ENCODE data around the gene MOB3B.
A peak's percentile ranks its signal among the peaks of the same experiment; 100 is the strongest.

The MOB3B gene

GRCh38 chr9:27474305-27474704, 55.3 kb downstream of the MOB3B start (continued):
- TF ChIP-seq ZNF157 (tag by site-specific recombination; IDR thresholded peaks at IDR 0.05): no peak
- no peak for TF ChIP-seq ZNF433 (tag by site-specific recombination; IDR thresholded peaks at IDR 0.05; ENCODE audit: low read depth)
- TF ChIP-seq ZXDB (tag by site-specific recombination; IDR thresholded peaks at IDR 0.05): no peak

DNA sequence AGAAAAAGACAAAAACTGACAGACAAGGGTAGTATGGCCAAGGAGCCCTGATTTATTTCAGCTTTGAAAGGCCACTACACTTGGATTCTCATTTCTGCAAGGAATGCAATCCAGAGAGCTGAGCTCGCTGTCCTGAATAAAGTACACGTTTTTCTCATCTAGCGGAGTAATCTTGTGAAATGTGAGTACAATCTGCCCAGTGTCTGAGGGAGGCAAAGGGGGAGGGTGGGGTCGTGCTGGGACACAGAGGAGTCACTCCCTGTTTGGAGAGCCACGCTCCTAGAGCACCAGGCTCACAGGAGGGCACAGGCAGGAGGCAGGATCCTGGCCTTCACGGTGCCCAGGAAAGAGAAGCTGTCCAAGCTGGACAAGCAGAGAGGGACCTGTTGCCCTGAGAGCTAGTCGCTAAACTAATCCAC, 56.5 kb downstream of the MOB3B start:
- CTCF ChIA-PET: interaction anchor here (0.6 to 1.3 kb wide), 2 partner anchors 29 to 52 kb away, joined by 3 to 4 read pairs; no protein-coding TSS in a partner anchor
- TF ChIP-seq ZSCAN16 (tag by site-specific recombination; IDR thresholded peaks at IDR 0.05): peak; percentile 70
- TF ChIP-seq BCL6B (tag by site-specific recombination; IDR thresholded peaks at IDR 0.05): no peak
- no peak for TF ChIP-seq ZNF324 (tag by site-specific recombination; IDR thresholded peaks at IDR 0.05)
- 0 out of 2 replicates have a peak, but pooled peaks have one; percentile 32 for TF ChIP-seq WT1 (tag by site-specific recombination; IDR thresholded peaks at IDR 0.05)
- no peak for TF ChIP-seq ZBTB26 (tag by site-specific recombination; optimal IDR thresholded peaks at IDR 0.05)
- TF ChIP-seq ZNF132 (tag by site-specific recombination; IDR thresholded peaks at IDR 0.05; ENCODE audit: borderline replicate concordance): no peak
- TF ChIP-seq FEZF1 (tag by site-specific recombination; IDR thresholded peaks at IDR 0.05): no peak
- TF ChIP-seq ZNF423 (tag by site-specific recombination; IDR thresholded peaks at IDR 0.05): no peak
- peak; percentile 76 for TF ChIP-seq SCRT2 (tag by site-specific recombination; IDR thresholded peaks at IDR 0.05)
- no peak for TF ChIP-seq ZNF362 (tag by site-specific recombination; IDR thresholded peaks at IDR 0.05)
- TF ChIP-seq ZNF830 (tag by site-specific recombination; IDR thresholded peaks at IDR 0.05; ENCODE audit: low read depth): no peak
- peak; percentile 49 for TF ChIP-seq ZIC2 (tag by site-specific recombination; IDR thresholded peaks at IDR 0.05)
- no peak for TF ChIP-seq SP3 (tag by site-specific recombination; IDR thresholded peaks at IDR 0.05)
- 0 out of 2 replicates have a peak, but pooled peaks have one; percentile 12 for TF ChIP-seq GLIS2 (tag by site-specific recombination; IDR thresholded peaks at IDR 0.05)
- no peak for TF ChIP-seq ZNF404 (tag by site-specific recombination; IDR thresholded peaks at IDR 0.05)
- TF ChIP-seq ZNF571 (tag by site-specific recombination; IDR thresholded peaks at IDR 0.05): no peak
- TF ChIP-seq ZEB2 (tag by site-specific recombination; IDR thresholded peaks at IDR 0.05): no peak
- TF ChIP-seq ZNF354C (tag by site-specific recombination; IDR thresholded peaks at IDR 0.05; ENCODE audit: borderline replicate concordance, low read depth): no peak
- TF ChIP-seq ZSCAN23 (tag by site-specific recombination; IDR thresholded peaks at IDR 0.05): no peak
- TF ChIP-seq ZFHX2 (tag by site-specific recombination; conservative IDR thresholded peaks at IDR 0.05): no peak
- TF ChIP-seq MEIS1 (CRISPR knock-in tag; IDR thresholded peaks at IDR 0.05; ENCODE audit: borderline replicate concordance): no peak
- TF ChIP-seq SETDB1 (IDR thresholded peaks at IDR 0.05; ENCODE audit: insufficient read length, low read length): no peak
- no peak for TF ChIP-seq ZNF629 (tag by site-specific recombination; IDR thresholded peaks at IDR 0.05)
- TF ChIP-seq ZNF837 (tag by site-specific recombination; IDR thresholded peaks at IDR 0.05): no peak
- TF ChIP-seq ZFP69B (tag by site-specific recombination; IDR thresholded peaks at IDR 0.05): no peak
- no peak for TF ChIP-seq ZNF544 (tag by site-specific recombination; IDR thresholded peaks at IDR 0.05)
- no peak for TF ChIP-seq ZNF211 (tag by site-specific recombination; IDR thresholded peaks at IDR 0.05; ENCODE audit: low read depth)
- no peak for TF ChIP-seq ZNF561 (tag by site-specific recombination; IDR thresholded peaks at IDR 0.05; ENCODE audit: borderline replicate concordance)
- peak; percentile 61 for TF ChIP-seq GLIS1 (tag by site-specific recombination; IDR thresholded peaks at IDR 0.05)
- TF ChIP-seq ZNF155 (tag by site-specific recombination; IDR thresholded peaks at IDR 0.05): no peak
- TF ChIP-seq, protein P1, sequence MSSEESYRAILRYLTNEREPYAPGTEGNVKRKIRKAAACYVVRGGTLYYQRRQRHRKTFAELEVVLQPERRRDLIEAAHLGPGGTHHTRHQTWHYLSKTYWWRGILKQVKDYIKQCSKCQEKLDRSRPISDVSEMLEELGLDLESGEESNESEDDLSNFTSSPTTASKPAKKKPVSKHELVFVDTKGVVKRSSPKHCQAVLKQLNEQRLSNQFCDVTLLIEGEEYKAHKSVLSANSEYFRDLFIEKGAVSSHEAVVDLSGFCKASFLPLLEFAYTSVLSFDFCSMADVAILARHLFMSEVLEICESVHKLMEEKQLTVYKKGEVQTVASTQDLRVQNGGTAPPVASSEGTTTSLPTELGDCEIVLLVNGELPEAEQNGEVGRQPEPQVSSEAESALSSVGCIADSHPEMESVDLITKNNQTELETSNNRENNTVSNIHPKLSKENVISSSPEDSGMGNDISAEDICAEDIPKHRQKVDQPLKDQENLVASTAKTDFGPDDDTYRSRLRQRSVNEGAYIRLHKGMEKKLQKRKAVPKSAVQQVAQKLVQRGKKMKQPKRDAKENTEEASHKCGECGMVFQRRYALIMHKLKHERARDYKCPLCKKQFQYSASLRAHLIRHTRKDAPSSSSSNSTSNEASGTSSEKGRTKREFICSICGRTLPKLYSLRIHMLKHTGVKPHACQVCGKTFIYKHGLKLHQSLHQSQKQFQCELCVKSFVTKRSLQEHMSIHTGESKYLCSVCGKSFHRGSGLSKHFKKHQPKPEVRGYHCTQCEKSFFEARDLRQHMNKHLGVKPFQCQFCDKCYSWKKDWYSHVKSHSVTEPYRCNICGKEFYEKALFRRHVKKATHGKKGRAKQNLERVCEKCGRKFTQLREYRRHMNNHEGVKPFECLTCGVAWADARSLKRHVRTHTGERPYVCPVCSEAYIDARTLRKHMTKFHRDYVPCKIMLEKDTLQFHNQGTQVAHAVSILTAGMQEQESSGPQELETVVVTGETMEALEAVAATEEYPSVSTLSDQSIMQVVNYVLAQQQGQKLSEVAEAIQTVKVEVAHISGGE (tag by site-specific recombination; conservative IDR thresholded peaks at IDR 0.05; ENCODE audit: low read depth): no peak

More for the DNA sequence above, 56.5 kb downstream of the MOB3B start:
- H3K9me3 ChIP-seq (ENCODE audit: control insufficient read depth, insufficient read depth, low read depth, low read length): no peaks in the 10 kb centered on the region
- peaks cover 9% of the 10 kb centered on the region for H3K4me1 ChIP-seq (ENCODE audit: control insufficient read depth, insufficient read depth, low read length)
- H3K27ac ChIP-seq (ENCODE audit: extremely low read depth, low read depth, low read length): no peak overlapping the region
- no peaks in the 10 kb centered on the region for H3K36me3 ChIP-seq (ENCODE audit: control insufficient read depth in 2 of 2, insufficient read depth in 1 of 2, low read length in 2 of 2)
- H3K4me3 ChIP-seq (ENCODE audit: low read depth, low read length): no peak overlapping the region
- POLR2A ChIA-PET: no interaction called here

Data from HEK293 (cell line).